RWPE2 (cell line): ENCODE measurements around the gene CHRNA9.

Source experiments
- ATAC-seq: fragments of 200-7000 bp; cut with Tn5 transposase; 3 replicates; pipeline ENCODE4 v1.9.1; 2021; ENCODE audit warnings: low read depth
- DNase-seq: peaks from one replicate; pipeline ENCODE4 v3.0.0-alpha.2; 2020; ENCODE audit warnings: low spot score
- H3K27ac ChIP-seq: fragments of 450-650 bp; 2 replicates; pipeline ENCODE4 v1.5.1; 2017; ENCODE audit warnings: mild to moderate bottlenecking; ENCODE audit not compliant: poor library complexity, severe bottlenecking
- H3K27me3 ChIP-seq: fragments of 250-450 bp; sonication (Bioruptor Pico); 2 replicates; pipeline ENCODE4 v1.5.1; 2021; ENCODE audit warnings: mild to moderate bottlenecking, moderate library complexity; ENCODE audit not compliant: insufficient read depth, poor library complexity, severe bottlenecking
- H3K36me3 ChIP-seq: fragments of 250-450 bp; sonication (Bioruptor Pico); 2 replicates; pipeline ENCODE4 v1.5.1; 2020; ENCODE audit warnings: low read depth, mild to moderate bottlenecking, moderate library complexity
- H3K4me1 ChIP-seq: fragments of 250-450 bp; sonication (Bioruptor Pico); 2 replicates; pipeline ENCODE4 v1.5.1; 2021; ENCODE audit warnings: mild to moderate bottlenecking, moderate library complexity; ENCODE audit not compliant: insufficient read depth, poor library complexity, severe bottlenecking
- H3K4me3 ChIP-seq: fragments of 250-450 bp; sonication (Bioruptor Pico); 2 replicates; pipeline ENCODE4 v1.5.1; 2021; ENCODE audit warnings: mild to moderate bottlenecking, moderate library complexity; ENCODE audit not compliant: severe bottlenecking
- H3K9me3 ChIP-seq: fragments of 250-450 bp; sonication (Bioruptor Pico); 2 replicates; pipeline ENCODE4 v1.5.1; 2021; ENCODE audit warnings: mild to moderate bottlenecking, moderate library complexity; ENCODE audit not compliant: severe bottlenecking
- TF ChIP-seq, protein P1 (sequence below): fragments of 450-650 bp; IDR thresholded peaks from one replicate; pipeline ENCODE4 v1.5.1; 2017; ENCODE audit warnings: mild to moderate bottlenecking, moderate library complexity; ENCODE audit not compliant: poor library complexity, severe bottlenecking

Gene CHRNA9

GRCh38 chr4:40335525-40335894 is 377 bp downstream of the CHRNA9 start:
- DNase-seq (no peak), ATAC-seq (peak; percentile 30; the same call in 2 of the 3 replicates)
- Histone ChIP-seq H3K36me3 (no peaks in the 10 kb centered on the region), H3K27me3 (no peaks in the 10 kb centered on the region), H3K27ac (no peak overlapping the region), H3K9me3 (no peaks in the 10 kb centered on the region), H3K4me3 (no peak overlapping the region), H3K4me1 (peaks cover 24% of the 10 kb centered on the region)
- TF ChIP-seq, protein P1, sequence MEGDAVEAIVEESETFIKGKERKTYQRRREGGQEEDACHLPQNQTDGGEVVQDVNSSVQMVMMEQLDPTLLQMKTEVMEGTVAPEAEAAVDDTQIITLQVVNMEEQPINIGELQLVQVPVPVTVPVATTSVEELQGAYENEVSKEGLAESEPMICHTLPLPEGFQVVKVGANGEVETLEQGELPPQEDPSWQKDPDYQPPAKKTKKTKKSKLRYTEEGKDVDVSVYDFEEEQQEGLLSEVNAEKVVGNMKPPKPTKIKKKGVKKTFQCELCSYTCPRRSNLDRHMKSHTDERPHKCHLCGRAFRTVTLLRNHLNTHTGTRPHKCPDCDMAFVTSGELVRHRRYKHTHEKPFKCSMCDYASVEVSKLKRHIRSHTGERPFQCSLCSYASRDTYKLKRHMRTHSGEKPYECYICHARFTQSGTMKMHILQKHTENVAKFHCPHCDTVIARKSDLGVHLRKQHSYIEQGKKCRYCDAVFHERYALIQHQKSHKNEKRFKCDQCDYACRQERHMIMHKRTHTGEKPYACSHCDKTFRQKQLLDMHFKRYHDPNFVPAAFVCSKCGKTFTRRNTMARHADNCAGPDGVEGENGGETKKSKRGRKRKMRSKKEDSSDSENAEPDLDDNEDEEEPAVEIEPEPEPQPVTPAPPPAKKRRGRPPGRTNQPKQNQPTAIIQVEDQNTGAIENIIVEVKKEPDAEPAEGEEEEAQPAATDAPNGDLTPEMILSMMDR = no peak

DNA sequence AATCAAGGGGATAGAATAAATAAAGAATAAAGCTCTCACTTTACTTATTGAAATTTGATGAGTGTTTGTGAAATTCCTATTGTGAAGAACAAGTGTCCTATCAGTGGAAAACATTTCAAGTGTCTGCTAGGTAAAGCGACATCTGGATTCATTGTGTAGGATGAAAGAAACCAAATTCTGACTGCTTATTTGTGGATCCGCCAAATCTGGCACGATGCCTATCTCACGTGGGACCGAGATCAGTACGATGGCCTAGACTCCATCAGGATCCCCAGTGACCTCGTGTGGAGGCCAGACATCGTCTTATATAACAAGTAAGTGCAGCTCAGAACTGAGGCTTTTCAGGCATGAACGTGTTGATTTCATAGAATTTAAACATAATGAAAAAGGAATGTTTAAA is 1.9 kb downstream of the CHRNA9 start:
- Histone ChIP-seq H3K27me3 (no peaks in the 10 kb centered on the region), H3K9me3 (no peaks in the 10 kb centered on the region), H3K27ac (no peak overlapping the region), H3K36me3 (no peaks in the 10 kb centered on the region), H3K4me1 (peaks cover 24% of the 10 kb centered on the region), H3K4me3 (no peak overlapping the region)
- no peak for DNase-seq
- TF ChIP-seq, protein P1 = no peak
- ATAC-seq = no peak

DNA sequence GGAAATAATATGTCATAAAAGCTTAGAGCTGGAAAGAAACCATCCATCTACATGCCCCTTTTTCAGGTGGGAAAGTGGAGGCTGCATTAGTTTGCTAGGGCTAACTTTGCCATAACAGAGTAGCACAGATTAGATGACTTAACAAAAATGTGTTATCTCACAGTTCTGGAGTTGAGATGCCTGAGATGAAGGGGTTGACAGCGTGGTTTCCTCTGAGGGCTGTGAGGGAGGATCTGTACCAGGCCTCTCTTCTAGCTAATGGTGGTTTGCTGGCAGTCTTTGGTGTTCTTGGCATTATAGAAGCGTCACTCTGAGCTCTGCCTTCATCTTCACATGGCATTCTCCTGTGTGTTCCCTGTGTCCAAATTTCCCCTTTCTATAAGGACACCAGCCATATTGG is 2.4 kb downstream of the CHRNA9 start:
- no peaks in the 10 kb centered on the region for H3K36me3 ChIP-seq
- peaks cover 24% of the 10 kb centered on the region for H3K4me1 ChIP-seq
- DNase-seq = no peak
- TF ChIP-seq, protein P1 = no peak
- H3K27ac ChIP-seq = no peak overlapping the region
- no peaks in the 10 kb centered on the region for H3K9me3 ChIP-seq
- H3K27me3 ChIP-seq = no peaks in the 10 kb centered on the region
- H3K4me3 ChIP-seq = no peak overlapping the region
- ATAC-seq = no peak

DNA sequence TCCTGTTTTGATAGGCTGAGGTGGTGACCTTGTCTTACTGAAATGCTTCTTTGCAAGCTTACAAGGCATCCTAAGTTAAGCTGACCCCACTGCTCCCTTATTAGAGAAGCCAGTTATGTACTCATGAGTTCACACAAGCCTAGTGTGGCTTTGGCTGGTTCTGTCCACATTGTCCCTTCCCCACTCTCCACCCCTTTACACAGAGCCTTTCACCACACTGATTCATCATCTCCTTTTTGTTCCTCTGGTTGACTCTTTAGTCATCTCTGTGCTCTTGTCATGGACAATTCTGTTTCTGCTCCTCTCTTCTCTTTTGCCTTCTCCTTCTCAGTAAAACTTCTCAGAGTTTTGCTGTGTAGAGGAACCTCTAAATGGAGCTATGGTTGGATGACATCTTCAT is 4.9 kb downstream of the CHRNA9 start:
- H3K4me1 ChIP-seq = peaks cover 8% of the 10 kb centered on the region
- no peaks in the 10 kb centered on the region for H3K27me3 ChIP-seq
- TF ChIP-seq, protein P1 = no peak
- H3K9me3 ChIP-seq = no peaks in the 10 kb centered on the region
- H3K27ac ChIP-seq = no peak overlapping the region
- no peak overlapping the region for H3K4me3 ChIP-seq
- no peak for ATAC-seq
- H3K36me3 ChIP-seq = no peaks in the 10 kb centered on the region
- no peak for DNase-seq

DNA sequence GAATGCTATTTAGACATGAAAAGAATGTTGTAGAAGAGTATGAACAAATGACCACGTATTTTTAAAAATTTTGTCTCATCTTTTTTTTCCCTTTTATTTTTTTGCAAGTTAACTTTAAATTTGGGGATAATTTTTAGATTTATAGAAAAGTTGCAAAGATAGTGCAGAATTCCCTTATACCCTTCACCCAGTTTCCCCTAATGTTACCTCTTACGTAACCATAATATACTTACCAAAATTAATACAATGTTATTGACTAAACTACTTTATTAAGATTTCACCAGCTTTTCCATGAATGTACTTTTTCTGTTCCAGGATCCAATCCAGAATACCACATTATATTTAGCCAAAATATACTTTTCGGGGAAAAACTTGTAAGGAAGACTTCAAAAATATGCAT is 12.3 kb downstream of the CHRNA9 start:
- no peaks in the 10 kb centered on the region for H3K4me1 ChIP-seq
- no peaks in the 10 kb centered on the region for H3K9me3 ChIP-seq
- DNase-seq (no peak), ATAC-seq (no peak)
- no peak overlapping the region for H3K27ac ChIP-seq
- H3K4me3 ChIP-seq = no peak overlapping the region
- H3K36me3 ChIP-seq = no peaks in the 10 kb centered on the region
- TF ChIP-seq, protein P1 = no peak
- H3K27me3 ChIP-seq = no peaks in the 10 kb centered on the region
